GM13976 (cell line): Measurements from ENCODE around the gene RNF168.
A peak's percentile ranks its signal among the peaks of the same experiment; 100 is the strongest.
"Not testable (repeated sequence)": the region's sequence is repeated elsewhere in the genome, so short reads cannot be mapped to it uniquely, and the experiment has no call there.

ENCODE experiments used
- DNase-seq: peaks from one replicate; pipeline ENCODE4 v3.0.0; 2012; ENCODE audit warnings: low spot score
- in situ Hi-C: fragments of 300-500 bp; cut with MboI; formaldehyde crosslinking; loops from one replicate; pipeline ENCODE4 v1.12.0; 2022; ENCODE audit warnings: low sequenced_read_pairs, mixed read lengths, inconsistent platforms; ENCODE audit not compliant: unreplicated experiment
- TF ChIP-seq, protein P1 (sequence below): IDR thresholded peaks from 2 replicates; pipeline ENCODE4 v1.5.1; 2012; ENCODE audit warnings: borderline replicate concordance, mild to moderate bottlenecking; ENCODE audit not compliant: insufficient read depth; ENCODE audit errors: extremely low read depth, missing control alignments, control extremely low read depth

Gene RNF168

DNA sequence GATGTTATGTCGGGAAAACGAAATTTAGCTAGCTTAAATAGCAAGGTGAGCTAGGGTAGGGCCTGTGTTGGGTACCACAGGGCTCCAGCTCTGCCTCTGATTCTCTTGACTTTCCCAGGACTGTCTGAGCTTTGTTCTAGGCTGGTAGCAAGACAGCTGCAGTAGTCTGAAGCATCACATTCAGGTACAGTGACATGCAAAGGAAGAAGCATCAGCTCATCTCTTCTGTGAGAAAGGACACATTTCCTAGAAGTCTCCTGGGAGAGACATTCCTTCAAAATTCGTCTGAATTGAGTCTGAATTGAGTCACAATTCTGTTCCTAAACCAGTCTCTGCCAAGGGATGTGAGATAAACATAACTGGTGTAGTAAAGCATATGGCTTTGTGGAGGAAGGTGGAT is 62.9 kb downstream of the RNF168 start:
- no peak for DNase-seq
- in situ Hi-C loops: no loop called here
- TF ChIP-seq, protein P1, sequence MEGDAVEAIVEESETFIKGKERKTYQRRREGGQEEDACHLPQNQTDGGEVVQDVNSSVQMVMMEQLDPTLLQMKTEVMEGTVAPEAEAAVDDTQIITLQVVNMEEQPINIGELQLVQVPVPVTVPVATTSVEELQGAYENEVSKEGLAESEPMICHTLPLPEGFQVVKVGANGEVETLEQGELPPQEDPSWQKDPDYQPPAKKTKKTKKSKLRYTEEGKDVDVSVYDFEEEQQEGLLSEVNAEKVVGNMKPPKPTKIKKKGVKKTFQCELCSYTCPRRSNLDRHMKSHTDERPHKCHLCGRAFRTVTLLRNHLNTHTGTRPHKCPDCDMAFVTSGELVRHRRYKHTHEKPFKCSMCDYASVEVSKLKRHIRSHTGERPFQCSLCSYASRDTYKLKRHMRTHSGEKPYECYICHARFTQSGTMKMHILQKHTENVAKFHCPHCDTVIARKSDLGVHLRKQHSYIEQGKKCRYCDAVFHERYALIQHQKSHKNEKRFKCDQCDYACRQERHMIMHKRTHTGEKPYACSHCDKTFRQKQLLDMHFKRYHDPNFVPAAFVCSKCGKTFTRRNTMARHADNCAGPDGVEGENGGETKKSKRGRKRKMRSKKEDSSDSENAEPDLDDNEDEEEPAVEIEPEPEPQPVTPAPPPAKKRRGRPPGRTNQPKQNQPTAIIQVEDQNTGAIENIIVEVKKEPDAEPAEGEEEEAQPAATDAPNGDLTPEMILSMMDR: no peak

DNA sequence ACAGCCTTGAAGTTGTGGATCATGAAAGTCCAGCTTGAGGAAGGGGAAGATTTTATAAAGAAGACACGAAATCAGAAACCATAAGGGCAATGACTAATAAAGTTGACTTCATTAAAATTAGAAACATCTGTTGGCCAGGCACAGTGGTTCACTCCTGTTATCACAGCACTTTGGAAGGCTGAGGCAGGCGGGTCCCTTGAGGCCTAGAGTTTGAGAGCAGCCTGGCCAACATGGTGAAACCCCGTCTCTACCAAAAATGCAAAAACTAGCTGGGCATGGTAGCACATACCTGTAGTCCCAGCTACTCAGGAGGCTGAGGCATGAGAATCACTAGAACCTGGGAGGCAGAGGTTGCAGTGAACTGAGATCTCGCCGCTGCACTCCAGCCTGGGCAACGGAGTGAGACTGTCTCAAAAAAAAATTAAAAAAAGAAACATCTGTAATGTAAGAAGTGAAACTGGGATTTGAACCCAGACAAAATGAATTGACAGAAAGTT is 63.5 kb downstream of the RNF168 start:
- TF ChIP-seq, protein P1: no peak
- no peak for DNase-seq
- in situ Hi-C loops: no loop called here

DNA sequence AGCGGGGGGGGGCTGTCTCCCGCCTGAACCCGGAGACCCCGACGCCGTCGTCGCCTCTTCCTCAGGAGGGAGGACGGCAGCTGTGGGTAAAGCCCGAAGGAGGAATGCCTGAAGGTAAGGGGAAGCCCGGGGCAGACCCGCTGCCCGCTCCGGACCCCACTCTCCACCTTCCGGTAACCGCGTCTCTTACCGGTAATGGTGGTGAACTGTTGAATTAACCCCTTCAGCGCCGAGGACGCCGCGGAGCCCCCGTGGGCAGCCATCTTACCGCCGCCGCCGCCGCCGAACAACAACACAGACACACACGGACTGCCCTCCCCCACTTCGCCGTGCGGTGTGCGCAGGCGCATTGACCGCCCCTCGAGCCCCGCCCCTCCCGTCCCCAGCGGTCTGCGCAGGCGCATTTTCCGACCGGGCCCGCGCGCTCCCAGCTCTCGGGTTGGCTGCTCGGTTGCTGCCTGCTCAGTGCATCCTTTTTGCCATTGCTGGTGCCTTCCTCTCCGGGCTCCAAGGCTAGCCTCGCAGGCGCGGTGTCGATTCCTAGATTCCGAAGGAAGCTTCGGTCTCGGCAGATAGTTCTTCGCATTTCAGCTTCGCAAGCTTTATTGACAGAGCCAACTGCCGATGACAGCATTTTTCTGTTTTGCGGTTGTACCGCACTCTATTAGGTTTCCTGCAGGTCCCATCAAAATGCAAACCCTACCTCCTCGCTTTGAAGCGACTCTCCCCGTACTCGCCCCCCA is 71.3 kb downstream of the RNF168 start, which contains the start of gene UBXN7:
Gene UBXN7, minus strand, starts transcription at position 291 of the 743 bp plus-strand sequence. Its CDS starts 28 bp downstream, at position 263.
- in situ Hi-C loops: no loop called here
- DNase-seq: peak; percentile 98

DNA sequence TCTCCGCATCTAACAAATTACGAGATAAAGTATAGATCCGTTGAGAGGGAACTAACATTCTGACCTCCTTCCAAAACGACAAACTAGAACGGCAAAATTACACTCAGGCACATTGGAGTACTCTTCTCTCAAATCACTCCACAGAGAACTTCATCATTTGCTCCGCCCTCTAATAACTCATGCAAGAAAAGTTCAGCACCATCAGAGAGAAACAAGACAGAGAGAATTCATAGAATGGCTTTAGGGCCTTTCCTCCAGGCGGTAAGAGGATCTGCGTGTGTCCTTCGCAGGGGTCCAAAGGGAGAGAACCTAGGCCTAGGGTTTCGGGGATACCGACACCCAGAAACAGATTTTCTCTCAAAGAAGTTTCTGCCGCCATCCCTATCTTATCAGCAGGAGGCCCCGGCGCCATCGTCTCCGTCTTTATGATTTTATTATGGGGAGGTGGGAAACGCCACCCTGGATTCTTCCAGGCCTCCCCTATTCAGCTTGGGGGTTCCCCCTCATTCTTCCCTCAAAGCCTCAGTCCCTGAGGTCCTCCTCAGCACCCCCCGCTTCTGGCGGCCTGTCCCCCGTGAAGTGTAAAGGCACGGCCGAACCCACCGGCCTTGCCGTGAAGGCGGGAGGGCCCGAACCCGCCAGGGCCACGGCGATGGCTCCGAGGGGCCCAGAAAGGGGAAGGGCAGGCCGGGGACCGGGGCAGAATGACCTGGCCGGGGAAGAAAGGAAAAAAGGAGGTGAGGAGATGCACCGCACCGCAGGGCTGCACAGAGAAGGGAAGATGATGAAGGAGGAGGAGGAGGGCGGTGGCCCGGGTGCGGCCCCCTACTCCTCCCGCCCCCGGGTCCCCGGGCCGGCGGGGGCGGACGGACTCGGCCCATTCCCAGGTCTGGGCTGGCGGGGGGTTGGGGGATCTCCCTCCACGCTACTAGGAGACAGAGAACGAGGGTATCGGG is 72.1 kb downstream of the RNF168 start:
- DNase-seq: peak; percentile 67
- TF ChIP-seq, protein P1: no peak
- in situ Hi-C loops: no loop called here

More for the DNA sequence above, 71.3 kb downstream of the RNF168 start, which contains the start of gene UBXN7:
- TF ChIP-seq, protein P1: no peak

DNA sequence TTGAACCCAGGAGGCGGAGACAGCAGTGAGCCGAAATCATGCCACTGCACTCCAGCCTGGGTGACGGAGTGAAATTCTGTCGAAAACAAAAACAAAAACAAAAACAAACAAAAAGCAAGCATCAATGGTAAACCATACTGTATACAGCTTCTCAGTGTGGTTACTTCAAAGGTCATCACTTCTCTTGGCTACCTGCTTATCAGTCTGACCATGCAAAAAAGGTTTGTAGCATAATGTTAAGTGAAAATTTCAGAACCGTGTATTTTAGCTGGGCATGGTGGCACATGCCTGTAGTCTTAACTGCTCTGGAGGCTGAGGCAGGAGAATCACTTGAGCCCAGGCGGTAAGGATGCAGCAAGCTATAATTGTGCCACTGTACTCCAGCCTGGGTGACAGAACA is 75.5 kb downstream of the RNF168 start:
- TF ChIP-seq, protein P1: no peak
- in situ Hi-C loops: no loop called here

DNA sequence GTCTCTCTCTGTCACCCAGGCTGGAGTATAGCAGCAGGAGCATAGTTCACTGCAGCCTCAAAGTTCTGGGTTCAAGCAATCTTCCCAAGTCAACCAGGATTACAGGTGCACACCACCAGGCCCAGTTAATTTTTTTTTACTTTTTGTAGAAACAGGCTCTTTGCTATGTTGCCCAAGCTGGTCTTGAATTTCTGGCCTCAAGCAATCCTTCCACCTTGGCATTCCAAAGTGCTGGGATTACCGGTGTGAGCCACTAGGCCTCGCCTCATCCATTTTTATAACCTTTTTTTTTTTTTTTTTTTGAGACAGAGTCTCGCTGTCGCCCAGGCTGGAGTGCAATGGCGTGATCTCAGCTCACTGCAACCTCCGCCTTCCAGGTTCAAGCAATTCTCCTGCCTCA is 79.1 kb downstream of the RNF168 start:
- DNase-seq, in situ Hi-C loops: not testable (repeated sequence)

More for the DNA sequence above, 75.5 kb downstream of the RNF168 start:
- DNase-seq: no peak
